Measurements from ENCODE around the gene CHAD.
"Not testable (repeated sequence)": the region's sequence is repeated elsewhere in the genome, so short reads cannot be mapped to it uniquely, and the experiment has no call there.

Gene CHAD

GRCh38 chr17:50473901-50474300, 5.2 kb upstream of the CHAD start:
- ChIA-PET POLR2A (no interaction called here), CTCF (interaction anchor here (1.0 to 2.3 kb wide), 2 partner anchors 10 to 77 kb away, joined by 4 to 5 read pairs; partner anchors contain the start of gene LRRC59)
- peaks cover 0 to 26% (median 20%) of the 10 kb centered on the region in 4 experiments for H3K4me1 ChIP-seq (ENCODE audit: control extremely low read depth in 1 of 4, control insufficient read depth in 4 of 4, insufficient read depth in 4 of 4, low read length in 3 of 4)
- 100% methylated on average over 7 of the region's 11 CpGs for WGBS (ENCODE audit: insufficient coverage)
- no peak for DNase-seq
- H3K27ac ChIP-seq (ENCODE audit: insufficient read depth in 1 of 2, low read depth in 1 of 2, low read length in 2 of 2, poor library complexity in 1 of 2, severe bottlenecking in 2 of 2) = no peak overlapping the region
- peaks cover 0 to 16% (median 0%) of the 10 kb centered on the region in 5 experiments for H3K27me3 ChIP-seq (replicated peaks in 2 of 5; ENCODE audit: control insufficient read depth in 4 of 5, insufficient read depth in 5 of 5, low read length in 4 of 5)
- H3K9me3 ChIP-seq (ENCODE audit: control extremely low read depth in 1 of 5, control insufficient read depth in 4 of 5, insufficient read depth in 2 of 5, low read depth in 1 of 5, low read length in 4 of 5) = no peaks in the 10 kb centered on the region
- H3K36me3 ChIP-seq (ENCODE audit: control insufficient read depth in 4 of 4, insufficient read depth in 4 of 4, low read length in 3 of 4) = peaks cover 2 to 13% (median 6%) of the 10 kb centered on the region in 4 experiments
- H3K4me3 ChIP-seq (ENCODE audit: control insufficient read depth in 1 of 7, extremely low read depth in 1 of 7, insufficient read depth in 4 of 7, low read depth in 2 of 7, low read length in 6 of 7) = no peak overlapping the region

- DNase-seq; H3K27ac ChIP-seq (ENCODE audit: insufficient read depth in 1 of 2, low read depth in 1 of 2, low read length in 2 of 2, poor library complexity in 1 of 2, severe bottlenecking in 2 of 2); POLR2A ChIA-PET; H3K4me3 ChIP-seq (ENCODE audit: control insufficient read depth in 1 of 7, extremely low read depth in 1 of 7, insufficient read depth in 4 of 7, low read depth in 2 of 7, low read length in 6 of 7); H3K9me3 ChIP-seq (ENCODE audit: control extremely low read depth in 1 of 5, control insufficient read depth in 4 of 5, insufficient read depth in 2 of 5, low read depth in 1 of 5, low read length in 4 of 5): not testable (repeated sequence)
- Histone ChIP-seq H3K27me3 (replicated peaks in 2 of 5; ENCODE audit: control insufficient read depth in 4 of 5, insufficient read depth in 5 of 5, low read length in 4 of 5) (peaks cover 0 to 27% (median 7%) of the 10 kb centered on the region in 5 experiments), H3K36me3 (ENCODE audit: control insufficient read depth in 4 of 4, insufficient read depth in 4 of 4, low read length in 3 of 4) (peaks cover 2 to 13% (median 6%) of the 10 kb centered on the region in 4 experiments), H3K4me1 (ENCODE audit: control extremely low read depth in 1 of 4, control insufficient read depth in 4 of 4, insufficient read depth in 4 of 4, low read length in 3 of 4) (peaks cover 0 to 27% (median 19%) of the 10 kb centered on the region in 4 experiments)
- 99% methylated on average over 8 of the region's 13 CpGs for WGBS (ENCODE audit: insufficient coverage)
- CTCF ChIA-PET = interaction anchor here (1.0 to 1.2 kb wide), 3 partner anchors 11 to 110 kb away, joined by 3 to 4 read pairs (median 3); no protein-coding TSS in a partner anchor
Measured at GRCh38 chr17:50472761-50473161, 4.1 kb upstream of the CHAD start.

GRCh38 chr17:50472286-50472685, 3.6 kb upstream of the CHAD start:
- Histone ChIP-seq H3K4me3 (ENCODE audit: control insufficient read depth in 1 of 7, extremely low read depth in 1 of 7, insufficient read depth in 4 of 7, low read depth in 2 of 7, low read length in 6 of 7) (no peak overlapping the region), H3K36me3 (ENCODE audit: control insufficient read depth in 4 of 4, insufficient read depth in 4 of 4, low read length in 3 of 4) (peaks cover 2 to 13% (median 6%) of the 10 kb centered on the region in 4 experiments), H3K9me3 (ENCODE audit: control extremely low read depth in 1 of 5, control insufficient read depth in 4 of 5, insufficient read depth in 2 of 5, low read depth in 1 of 5, low read length in 4 of 5) (no peaks in the 10 kb centered on the region), H3K27me3 (replicated peaks in 2 of 5; ENCODE audit: control insufficient read depth in 4 of 5, insufficient read depth in 5 of 5, low read length in 4 of 5) (peaks cover 0 to 32% (median 7%) of the 10 kb centered on the region in 5 experiments), H3K4me1 (ENCODE audit: control extremely low read depth in 1 of 4, control insufficient read depth in 4 of 4, insufficient read depth in 4 of 4, low read length in 3 of 4) (peaks cover 0 to 27% (median 19%) of the 10 kb centered on the region in 4 experiments), H3K27ac (ENCODE audit: insufficient read depth in 1 of 2, low read depth in 1 of 2, low read length in 2 of 2, poor library complexity in 1 of 2, severe bottlenecking in 2 of 2) (no peak overlapping the region)
- WGBS (ENCODE audit: insufficient coverage) = 100% methylated on average over 9 of the region's 10 CpGs
- CTCF ChIA-PET = interaction anchor here (0.9 to 1.4 kb wide), 4 partner anchors 11 to 110 kb away, joined by 3 to 4 read pairs (median 3); no protein-coding TSS in a partner anchor
- POLR2A ChIA-PET = no interaction called here
- no peak for DNase-seq

DNA sequence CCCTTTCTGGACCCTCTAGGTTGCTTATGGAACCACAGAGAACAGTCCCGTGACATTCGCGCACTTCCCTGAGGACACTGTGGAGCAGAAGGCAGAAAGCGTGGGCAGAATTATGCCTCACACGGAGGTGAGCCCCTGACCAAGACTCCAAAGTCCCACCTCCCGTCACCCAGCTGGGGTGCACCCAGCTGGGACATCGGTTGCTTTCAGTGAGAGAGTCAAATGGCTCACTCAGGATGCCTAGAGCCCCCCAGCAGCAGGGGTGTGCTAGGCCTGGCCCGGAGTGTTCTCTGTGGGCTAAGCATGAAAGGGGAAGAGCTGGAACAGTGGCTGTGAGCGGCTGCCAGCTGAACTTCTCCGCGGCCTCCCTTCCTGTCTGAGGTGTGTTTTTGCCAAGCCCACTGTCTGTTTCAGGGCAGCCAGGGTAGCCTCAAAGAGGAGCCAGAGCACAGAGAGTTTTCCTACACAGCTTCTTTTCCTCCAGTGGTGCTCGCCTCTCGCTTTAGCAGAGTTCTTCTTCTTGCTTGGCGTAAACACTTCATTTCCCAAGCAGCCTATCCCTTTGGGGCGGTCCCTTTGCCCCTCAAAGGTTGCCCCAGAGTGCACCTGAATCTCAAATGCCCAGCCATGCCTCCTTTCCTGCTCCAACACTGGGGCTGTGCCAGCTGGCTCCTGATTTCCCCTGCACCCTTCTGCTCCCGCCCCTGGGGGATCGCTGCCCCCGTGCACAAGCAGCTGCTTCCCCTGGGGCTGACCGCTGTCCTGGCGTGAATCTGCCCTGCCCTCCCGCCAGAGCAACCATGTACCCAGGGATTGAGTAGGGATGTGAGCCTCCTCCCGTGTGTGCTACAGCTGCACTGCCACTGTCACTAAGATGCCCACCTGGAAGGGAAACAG, 2.6 kb upstream of the CHAD start:
- CTCF ChIA-PET = interaction anchor here (0.8 to 1.8 kb wide), 7 partner anchors 8 to 155 kb away, joined by 3 to 5 read pairs (median 3); partner anchors contain the start of gene LRRC59
- Histone ChIP-seq H3K4me1 (ENCODE audit: control extremely low read depth in 1 of 4, control insufficient read depth in 4 of 4, insufficient read depth in 4 of 4, low read length in 3 of 4) (peaks cover 0 to 27% (median 19%) of the 10 kb centered on the region in 4 experiments), H3K36me3 (ENCODE audit: control insufficient read depth in 4 of 4, insufficient read depth in 4 of 4, low read length in 3 of 4) (peaks cover 2 to 13% (median 6%) of the 10 kb centered on the region in 4 experiments), H3K9me3 (ENCODE audit: control extremely low read depth in 1 of 5, control insufficient read depth in 4 of 5, insufficient read depth in 2 of 5, low read depth in 1 of 5, low read length in 4 of 5) (no peaks in the 10 kb centered on the region), H3K27me3 (replicated peaks in 2 of 5; ENCODE audit: control insufficient read depth in 4 of 5, insufficient read depth in 5 of 5, low read length in 4 of 5) (peaks cover 0 to 34% (median 7%) of the 10 kb centered on the region in 5 experiments), H3K27ac (ENCODE audit: insufficient read depth in 1 of 2, low read depth in 1 of 2, low read length in 2 of 2, poor library complexity in 1 of 2, severe bottlenecking in 2 of 2) (no peak overlapping the region), H3K4me3 (ENCODE audit: control insufficient read depth in 1 of 7, extremely low read depth in 1 of 7, insufficient read depth in 4 of 7, low read depth in 2 of 7, low read length in 6 of 7) (no peak overlapping the region)
- peak in 2 of 3 donors; percentile 37 to 49 for DNase-seq
- 78% methylated on average over 20 of the region's 22 CpGs for WGBS (ENCODE audit: insufficient coverage)
- POLR2A ChIA-PET = no interaction called here

DNA sequence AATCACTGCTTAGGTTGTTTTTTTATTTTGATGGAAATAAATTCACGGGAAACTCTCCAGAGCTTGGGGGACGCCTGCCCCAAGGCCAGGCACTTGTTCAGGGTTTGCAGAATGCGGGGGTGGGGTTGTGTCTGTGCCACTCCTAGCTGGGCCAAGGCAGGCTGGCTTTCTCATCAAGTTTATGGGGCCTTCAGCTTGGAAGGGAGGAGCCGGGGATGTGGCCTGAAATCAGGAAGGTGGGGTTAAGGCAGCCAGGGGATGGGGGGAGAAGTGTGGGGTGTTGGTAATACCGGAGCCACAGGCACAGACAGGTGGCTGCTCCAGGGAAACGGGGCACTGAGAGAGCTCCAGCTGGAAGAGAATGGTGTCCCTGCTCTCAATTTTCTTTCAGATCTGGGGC, 1.7 kb upstream of the CHAD start:
- Histone ChIP-seq H3K4me3 (ENCODE audit: control insufficient read depth in 1 of 7, extremely low read depth in 1 of 7, insufficient read depth in 4 of 7, low read depth in 2 of 7, low read length in 6 of 7) (no peak overlapping the region), H3K9me3 (ENCODE audit: control extremely low read depth in 1 of 5, control insufficient read depth in 4 of 5, insufficient read depth in 2 of 5, low read depth in 1 of 5, low read length in 4 of 5) (no peaks in the 10 kb centered on the region), H3K36me3 (ENCODE audit: control insufficient read depth in 4 of 4, insufficient read depth in 4 of 4, low read length in 3 of 4) (peaks cover 2 to 13% (median 6%) of the 10 kb centered on the region in 4 experiments), H3K27ac (ENCODE audit: insufficient read depth in 1 of 2, low read depth in 1 of 2, low read length in 2 of 2, poor library complexity in 1 of 2, severe bottlenecking in 2 of 2) (no peak overlapping the region), H3K27me3 (replicated peaks in 2 of 5; ENCODE audit: control insufficient read depth in 4 of 5, insufficient read depth in 5 of 5, low read length in 4 of 5) (peaks cover 0 to 31% (median 7%) of the 10 kb centered on the region in 5 experiments), H3K4me1 (ENCODE audit: control extremely low read depth in 1 of 4, control insufficient read depth in 4 of 4, insufficient read depth in 4 of 4, low read length in 3 of 4) (peaks cover 0 to 27% (median 19%) of the 10 kb centered on the region in 4 experiments)
- ChIA-PET POLR2A (no interaction called here), CTCF (interaction anchor here (1.2 to 1.8 kb wide), 3 partner anchors 9 to 156 kb away, joined by 3 to 5 read pairs (median 5); partner anchors contain the start of gene LRRC59)
- no peak for DNase-seq
- WGBS (ENCODE audit: insufficient coverage) = 98% methylated on average over 5 of the region's 6 CpGs

DNA sequence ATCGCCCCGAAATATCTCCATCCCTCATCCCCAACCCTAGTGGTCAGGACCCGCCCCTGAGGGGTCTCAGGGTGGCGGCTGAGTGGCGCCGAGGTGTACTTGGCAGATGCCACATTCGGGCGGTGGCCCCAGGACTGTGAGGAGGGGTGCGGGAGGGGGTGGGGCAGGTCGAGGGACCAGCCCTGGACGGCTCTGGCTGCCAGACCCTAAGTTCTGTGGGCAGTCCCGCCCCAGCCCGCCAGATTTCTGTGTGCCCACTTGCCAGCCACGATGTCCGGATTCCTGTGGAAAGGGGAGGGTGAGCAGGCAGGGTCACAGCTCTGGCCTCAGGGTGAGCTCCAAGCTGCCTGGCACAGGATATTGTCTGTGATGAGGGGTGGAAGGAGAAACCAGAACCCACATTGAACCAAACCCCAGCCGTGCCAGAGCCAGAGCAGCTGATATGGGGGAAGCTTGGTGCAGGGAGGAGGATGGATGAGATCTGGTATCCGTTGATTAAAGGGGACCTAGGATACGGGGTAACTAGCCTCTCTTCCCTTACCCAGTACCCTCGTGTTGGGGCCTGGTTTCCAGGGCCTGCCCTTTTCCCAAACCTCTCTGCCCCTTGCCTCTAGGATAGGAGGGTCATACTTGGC, 1.1 kb upstream of the CHAD start:
- no peaks in the 10 kb centered on the region for H3K9me3 ChIP-seq (ENCODE audit: control extremely low read depth in 1 of 5, control insufficient read depth in 4 of 5, insufficient read depth in 2 of 5, low read depth in 1 of 5, low read length in 4 of 5)
- WGBS (ENCODE audit: insufficient coverage) = 90% methylated on average over 9 of the region's 19 CpGs
- peaks cover 0 to 27% (median 19%) of the 10 kb centered on the region in 4 experiments for H3K4me1 ChIP-seq (ENCODE audit: control extremely low read depth in 1 of 4, control insufficient read depth in 4 of 4, insufficient read depth in 4 of 4, low read length in 3 of 4)
- H3K27me3 ChIP-seq (replicated peaks in 2 of 5; ENCODE audit: control insufficient read depth in 4 of 5, insufficient read depth in 5 of 5, low read length in 4 of 5) = peaks cover 0 to 31% (median 7%) of the 10 kb centered on the region in 5 experiments
- peak overlapping the region in 1 of 7 experiments; percentile 66 for H3K4me3 ChIP-seq (ENCODE audit: control insufficient read depth in 1 of 7, extremely low read depth in 1 of 7, insufficient read depth in 4 of 7, low read depth in 2 of 7, low read length in 6 of 7)
- H3K36me3 ChIP-seq (ENCODE audit: control insufficient read depth in 4 of 4, insufficient read depth in 4 of 4, low read length in 3 of 4) = peaks cover 0 to 13% (median 8%) of the 10 kb centered on the region in 4 experiments
- H3K27ac ChIP-seq (ENCODE audit: insufficient read depth in 1 of 2, low read depth in 1 of 2, low read length in 2 of 2, poor library complexity in 1 of 2, severe bottlenecking in 2 of 2) = no peak overlapping the region
- no peak for DNase-seq
- CTCF ChIA-PET = interaction anchor here (1.3 to 1.8 kb wide), 2 partner anchors 10 to 13 kb away, joined by 3 to 5 read pairs; no protein-coding TSS in a partner anchor
- POLR2A ChIA-PET = no interaction called here

Measured in common myeloid progenitor, CD34-positive (primary cell).